ENCODE data around the gene INSM1.

INSM1 gene

DNA sequence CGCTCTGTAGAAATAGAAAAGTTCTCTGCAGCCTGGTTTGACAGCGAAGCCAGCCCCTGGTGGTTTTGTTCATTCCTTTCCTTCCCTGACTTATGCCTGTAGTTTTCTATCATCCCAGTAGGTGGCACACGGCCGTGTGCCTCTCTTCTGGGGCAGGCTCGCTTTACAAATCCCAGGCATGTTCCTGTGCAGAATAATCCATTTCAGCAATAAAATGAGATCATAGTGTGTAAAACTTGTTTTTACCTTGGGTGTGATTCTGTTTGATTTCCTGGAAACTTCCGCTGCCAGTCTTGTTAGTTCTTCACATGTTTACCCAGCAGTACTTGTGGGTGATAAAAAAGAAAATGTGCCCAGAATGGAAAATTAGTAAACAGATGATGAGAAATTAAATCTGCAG, 7.4 kb upstream of the INSM1 start:
- DNase-seq = peak in 28 of 58 donors; percentile 13 to 66 (median 39)

GRCh38 chr20:20362774-20363433, 5.0 kb upstream of the INSM1 start:
- peak in 7 of 58 donors; percentile 13 to 40 (median 20) for DNase-seq

DNA sequence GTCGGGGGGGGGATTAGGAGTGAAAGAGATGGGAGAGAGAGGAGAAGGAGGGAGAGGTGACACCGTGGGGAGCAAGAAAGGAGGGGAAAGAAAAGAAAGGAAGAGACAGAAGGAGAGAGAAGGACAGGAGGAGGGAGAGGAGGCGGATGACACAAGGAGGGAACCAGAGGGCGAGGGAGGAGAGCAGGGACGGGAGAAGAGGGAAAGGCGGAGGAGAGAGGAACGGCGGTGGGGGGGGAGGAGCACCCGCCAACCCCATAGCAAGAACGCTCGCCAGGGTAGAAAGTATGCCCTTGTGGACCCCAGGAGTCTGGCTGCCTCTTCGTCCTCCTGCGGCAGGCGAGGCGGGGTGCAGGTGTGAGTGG, 4.5 kb upstream of the INSM1 start:
- peak in 1 of 58 donors; percentile 29 for DNase-seq

DNA sequence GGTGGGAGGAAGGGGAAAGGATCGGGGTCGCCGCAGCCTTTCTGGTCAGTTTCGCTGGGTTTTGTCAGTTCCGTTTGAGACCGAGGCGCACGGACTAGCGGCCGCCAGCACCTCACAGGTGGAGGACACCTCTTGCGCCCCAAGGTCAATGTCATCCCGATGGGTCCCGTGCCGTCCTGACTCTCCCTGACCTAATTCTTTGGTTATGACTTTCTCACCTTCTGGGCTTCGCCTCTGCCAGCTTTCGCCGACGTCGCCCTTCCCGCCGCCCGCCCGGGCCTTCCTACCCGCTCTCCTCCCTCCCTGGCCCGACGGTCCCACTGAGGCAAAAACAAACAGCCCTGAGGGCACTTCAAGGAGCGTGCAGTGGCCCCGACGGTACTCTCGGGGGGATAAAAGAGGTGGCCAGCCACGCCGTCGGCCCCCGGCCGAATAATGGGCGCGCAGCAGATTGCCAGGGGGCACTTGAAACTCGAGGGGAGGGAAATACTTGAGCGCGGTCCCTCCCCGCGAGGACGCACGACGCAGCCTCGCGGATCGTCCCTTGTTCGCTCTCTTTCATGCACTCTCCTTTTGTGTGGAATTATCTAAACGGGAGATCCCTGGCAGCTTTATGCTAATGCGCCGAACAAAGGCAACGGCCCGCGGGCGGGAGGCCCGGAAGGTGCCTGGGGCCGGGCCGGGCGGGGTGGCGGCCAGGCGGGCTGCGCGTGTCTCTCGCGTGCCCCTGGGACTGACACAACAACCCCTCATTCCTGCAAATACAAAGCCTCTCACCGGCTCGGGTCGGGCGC, 3.9 kb upstream of the INSM1 start:
- DNase-seq = no peak

GRCh38 chr20:20364593-20365479, 3.1 kb upstream of the INSM1 start:
- no peak for DNase-seq

DNA sequence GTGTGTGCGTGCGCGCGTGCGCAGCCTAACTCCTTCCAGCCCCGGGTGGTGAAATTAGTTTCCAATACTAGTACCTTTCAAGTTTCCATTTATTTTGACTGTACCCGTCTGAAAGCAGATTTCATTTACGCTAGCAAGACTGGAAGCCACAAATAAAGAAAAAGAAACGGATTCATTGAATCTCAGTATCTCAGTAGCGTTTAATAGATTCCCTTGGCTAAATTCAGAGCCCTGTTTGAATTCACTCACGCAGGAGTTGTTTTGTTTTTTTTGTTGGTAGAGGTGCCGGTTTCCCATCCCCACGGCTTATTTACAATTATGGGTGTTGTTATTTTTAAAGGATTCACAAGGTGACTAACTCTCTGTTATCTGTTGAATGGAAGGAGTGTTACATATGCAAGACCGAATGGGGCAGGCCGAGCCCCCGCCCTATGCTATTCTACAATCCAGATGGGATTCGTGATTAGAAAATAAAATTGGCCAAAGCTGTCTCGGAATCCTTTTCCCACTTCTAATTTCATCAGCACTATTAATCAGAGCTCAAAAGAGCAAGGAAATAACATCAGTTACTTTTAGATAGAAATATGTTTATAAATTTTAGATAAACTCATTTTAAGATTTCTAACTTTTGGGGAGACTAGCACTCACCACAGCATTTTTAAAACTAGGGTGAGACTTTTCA, 2.3 kb upstream of the INSM1 start:
- DNase-seq = no peak

DNA sequence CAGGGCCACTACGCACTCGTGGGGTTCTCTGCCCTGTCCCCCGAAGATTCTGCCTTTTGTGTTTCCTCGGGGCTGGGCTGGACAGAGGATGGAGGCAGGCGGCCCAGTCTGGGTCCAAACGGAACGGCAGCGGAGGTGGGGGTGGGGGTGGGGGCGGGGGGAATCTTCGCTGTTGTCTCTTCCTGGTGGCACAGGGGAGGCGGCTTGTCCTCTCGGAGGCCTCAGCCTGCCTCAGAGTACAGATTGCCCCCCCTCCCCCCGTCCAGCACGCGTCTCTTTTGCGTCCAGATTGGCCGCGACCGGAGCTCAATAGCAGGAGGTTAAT, 1.4 kb upstream of the INSM1 start:
- peak in 2 of 58 donors; percentile 46 to 53 for DNase-seq

DNA sequence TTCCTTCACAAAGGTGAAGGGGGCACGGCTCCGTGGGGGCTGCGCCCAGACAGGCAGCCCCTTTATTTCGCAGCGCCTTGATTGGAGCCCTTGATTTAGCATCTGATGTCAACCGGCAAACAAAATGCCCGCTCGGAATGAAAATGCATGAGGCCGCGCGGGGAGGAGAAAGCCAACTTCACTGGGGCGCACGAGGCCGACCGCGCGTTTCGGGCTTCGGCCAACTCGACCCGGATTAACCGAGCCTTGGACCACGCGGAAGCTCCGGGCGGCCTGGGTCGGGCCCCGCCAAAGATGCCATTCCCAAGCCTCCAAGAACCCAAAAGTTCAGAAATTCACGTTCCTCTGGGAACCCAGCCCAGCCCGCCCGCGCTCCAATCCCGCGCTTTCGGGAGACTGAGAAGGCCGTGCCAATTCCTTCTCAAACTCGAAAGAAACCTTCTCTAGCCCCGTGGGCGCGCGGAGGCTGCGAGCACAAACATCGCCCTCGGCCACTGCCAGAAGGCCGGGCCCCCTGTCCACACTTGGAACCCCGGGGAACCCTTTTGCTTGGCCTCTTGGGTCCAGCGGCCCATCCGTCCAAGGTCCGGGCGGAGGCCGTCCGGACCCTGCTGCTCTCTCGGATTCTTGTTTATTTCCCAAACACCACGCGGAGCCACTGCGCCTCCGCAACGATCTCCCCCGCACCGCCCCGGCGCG, 879 bp upstream of the INSM1 start:
- DNase-seq = peak in 14 of 58 donors; percentile 8 to 64 (median 45)

GRCh38 chr20:20368418-20369249, 730 bp downstream of the INSM1 start:
- peak in 2 of 58 donors; percentile 22 to 40 for DNase-seq

DNA sequence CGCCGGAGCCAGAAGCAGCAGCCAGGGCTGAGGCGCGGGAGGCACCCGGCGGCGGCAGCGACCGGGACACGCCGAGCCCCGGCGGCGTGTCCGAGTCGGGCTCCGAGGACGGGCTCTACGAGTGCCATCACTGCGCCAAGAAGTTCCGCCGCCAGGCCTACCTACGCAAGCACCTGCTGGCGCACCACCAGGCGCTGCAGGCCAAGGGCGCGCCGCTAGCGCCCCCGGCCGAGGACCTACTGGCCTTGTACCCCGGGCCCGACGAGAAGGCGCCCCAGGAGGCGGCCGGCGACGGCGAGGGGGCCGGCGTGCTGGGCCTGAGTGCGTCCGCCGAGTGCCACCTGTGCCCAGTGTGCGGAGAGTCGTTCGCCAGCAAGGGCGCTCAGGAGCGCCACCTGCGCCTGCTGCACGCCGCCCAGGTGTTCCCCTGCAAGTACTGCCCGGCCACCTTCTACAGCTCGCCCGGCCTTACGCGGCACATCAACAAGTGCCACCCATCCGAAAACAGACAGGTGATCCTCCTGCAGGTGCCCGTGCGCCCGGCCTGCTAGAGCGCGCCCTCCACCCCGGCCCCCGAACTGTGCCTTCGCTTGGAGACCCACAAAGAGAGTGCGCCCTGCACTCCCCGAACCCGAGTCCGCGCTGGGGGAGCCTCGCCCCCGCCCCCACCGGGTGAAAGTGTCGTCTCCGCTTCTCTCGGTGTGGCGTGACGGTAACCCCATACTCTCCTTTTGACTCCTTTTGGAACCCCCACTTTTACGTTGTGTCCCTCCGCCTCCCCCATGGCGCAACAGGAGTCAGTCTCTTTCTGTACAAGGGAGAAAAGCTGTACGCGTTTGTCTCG, 1.6 kb downstream of the INSM1 start:
- DNase-seq = peak in 7 of 58 donors; percentile 12 to 40 (median 32)

DNA sequence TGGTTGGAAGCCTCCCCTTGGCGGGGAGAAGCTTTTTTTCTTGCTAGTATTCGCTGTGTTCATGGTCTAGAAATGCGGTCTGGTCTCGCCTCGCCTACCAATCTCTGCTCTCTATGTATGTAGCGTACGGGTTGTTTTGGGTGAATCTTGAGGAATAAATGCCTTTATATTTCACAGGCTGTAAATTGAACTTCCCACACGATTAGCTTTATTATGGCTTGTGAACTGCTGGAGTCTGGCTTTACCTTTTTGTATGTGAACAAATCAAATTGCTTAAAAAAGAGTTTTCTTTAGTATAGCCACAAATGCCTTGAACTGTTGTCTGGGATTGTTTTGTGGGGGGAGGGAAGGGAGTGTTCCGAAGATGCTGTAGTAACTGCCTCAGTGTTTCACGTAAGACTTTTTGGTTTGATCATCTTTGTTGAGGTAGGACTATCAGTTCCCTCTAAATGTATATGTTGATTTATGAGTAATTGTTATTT, 2.2 kb downstream of the INSM1 start:
- DNase-seq = peak in 1 of 58 donors; percentile 8

DNA sequence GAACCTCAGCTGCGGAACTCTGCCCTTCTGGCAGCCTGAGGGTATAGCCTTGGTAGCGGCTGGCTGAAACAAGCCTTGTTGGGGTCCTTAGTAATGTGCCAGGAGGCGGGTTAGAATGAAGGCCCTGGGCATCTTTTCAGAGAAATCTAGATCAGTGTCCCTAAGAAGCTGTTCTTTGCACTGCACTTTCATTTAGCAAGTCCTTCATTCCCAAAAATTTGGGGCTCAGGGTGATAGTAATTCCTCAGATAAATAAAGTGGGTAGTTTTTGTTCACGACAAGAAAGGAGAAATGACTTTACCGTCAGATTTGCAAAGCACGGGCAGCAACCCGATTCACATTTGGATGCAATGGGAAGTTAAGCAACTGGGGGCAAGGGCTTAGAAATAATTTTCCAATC, 3.2 kb downstream of the INSM1 start:
- DNase-seq = no peak

GRCh38 chr20:20371681-20372080, 3.8 kb downstream of the INSM1 start:
- DNase-seq = no peak

DNA sequence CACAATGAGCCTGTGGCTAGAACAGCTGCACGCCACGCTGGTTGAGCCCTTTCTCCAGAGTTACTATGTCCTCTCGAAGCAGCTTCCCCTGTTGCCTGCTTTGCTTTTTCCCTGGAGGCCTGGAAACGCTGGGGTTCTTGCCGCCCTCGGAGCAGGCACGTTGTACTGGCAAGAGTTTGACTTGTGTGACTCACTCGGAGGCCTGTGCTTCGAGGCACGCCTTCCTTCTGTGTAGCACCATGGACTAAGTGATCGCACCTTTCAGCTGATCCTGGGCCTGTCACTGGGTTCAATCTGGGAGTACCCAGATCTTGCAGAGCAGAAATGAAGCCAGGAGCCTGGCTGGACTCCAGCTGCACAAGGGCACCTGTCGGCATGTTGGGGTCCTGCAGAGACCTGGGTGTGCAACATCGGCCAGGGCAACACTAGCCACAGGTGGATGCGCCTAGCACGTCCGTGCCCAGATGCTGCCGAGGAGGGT, 5.2 kb downstream of the INSM1 start:
- peak in 3 of 58 donors; percentile 3 to 70 (median 30) for DNase-seq

DNA sequence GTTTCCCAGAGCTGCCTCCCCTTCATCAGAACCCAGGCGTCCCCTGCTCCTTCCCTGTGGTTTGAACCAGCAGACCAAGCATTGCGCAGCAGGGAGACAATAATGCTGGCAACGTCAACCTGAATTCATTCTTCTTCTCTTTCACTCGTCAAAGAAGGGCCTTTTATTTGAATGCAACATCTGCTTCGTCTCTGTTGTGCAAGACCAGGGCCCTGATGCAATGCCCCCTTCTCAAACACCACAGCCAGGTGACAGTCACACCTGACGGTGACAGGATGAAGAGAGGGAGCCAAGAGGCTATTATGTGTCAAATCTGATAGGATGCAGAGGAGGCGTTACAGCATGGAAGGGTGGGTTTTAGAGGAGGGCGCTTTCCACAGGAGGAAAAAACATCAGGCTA, 8.0 kb downstream of the INSM1 start:
- no peak for DNase-seq

DNA sequence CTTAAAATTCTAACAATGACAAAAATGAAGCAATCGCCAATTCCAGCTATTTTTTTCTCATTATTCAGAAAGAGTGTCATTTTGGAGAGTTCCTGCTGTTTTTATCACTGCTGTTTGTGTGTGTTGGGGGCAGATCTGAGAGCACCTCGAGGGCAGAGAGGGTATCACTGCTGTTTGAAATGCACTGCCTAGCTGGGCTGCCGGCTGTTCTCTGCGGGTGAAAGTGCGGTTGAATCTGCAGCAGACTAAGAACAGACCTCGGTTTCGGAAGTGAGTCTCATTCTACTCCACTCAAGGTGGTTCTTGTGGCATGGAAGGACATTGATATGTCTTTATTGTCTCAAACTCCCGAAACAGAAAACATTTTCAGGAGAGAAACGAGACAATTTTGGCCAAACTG, 18.3 kb downstream of the INSM1 start:
- DNase-seq = no peak

- no peak for DNase-seq
Measured at GRCh38 chr20:20390393-20390792, 22.5 kb downstream of the INSM1 start.

- no peak for DNase-seq
Measured at GRCh38 chr20:20391115-20391514, 23.2 kb downstream of the INSM1 start.

DNA sequence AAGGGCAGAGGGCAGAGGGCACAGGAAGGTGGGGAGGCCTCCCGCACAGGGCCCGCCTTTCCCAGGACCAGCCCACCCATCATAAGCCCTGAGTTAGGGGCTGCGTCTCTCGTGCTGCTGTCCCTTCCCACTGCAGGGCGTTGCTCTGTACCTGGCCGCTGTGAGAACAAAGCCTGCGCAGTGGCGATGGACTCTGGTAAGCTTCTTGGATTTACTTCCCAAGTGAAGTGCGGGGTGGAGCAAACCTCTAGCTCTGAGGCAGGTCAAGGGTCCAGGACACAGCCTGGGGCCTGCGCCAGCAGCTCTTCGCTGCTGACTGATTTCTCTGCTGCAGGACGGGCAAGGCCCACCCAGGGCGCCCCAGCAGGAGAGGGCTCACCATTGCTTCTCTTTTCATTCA, 23.9 kb downstream of the INSM1 start:
- DNase-seq = no peak

Data from anterior cingulate cortex (tissue), 58 donors.